ENCODE data around the gene COQ9.

DNA sequence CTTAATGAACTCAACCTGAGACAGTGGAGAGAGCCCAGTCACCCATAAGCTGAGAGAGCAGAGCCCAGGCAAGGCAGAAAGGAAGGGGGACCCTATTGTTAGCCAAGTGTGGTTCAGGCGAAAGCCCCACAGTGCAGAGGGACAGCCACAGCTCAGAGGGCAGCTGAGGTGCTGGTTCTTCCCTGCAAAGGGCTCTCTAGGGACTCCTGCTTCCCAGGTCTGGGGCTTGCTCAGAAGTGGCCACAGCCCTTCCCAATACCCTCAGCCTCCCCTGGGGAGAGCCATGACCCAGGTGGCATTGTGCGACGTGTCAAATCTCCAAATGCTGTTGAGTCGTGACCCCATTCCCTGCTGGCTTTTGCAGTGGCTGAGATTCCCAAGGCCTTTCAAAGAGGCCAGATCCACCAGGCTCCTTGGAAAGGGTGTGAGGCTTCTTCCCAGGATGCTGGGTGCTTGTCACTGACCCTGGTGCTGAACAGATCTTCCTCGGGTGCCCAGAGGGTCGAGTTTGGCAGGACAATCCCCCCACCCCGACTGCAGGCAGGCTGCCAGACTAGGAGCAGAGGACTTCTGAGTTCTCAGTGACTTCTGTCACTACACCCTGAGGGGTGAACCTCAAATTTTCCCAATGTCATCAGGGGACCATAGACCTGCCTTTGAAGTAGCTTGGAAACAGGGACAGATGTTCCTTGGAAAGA lies 45.2 kb upstream of the COQ9 start:
- TF ChIP-seq, protein P1, sequence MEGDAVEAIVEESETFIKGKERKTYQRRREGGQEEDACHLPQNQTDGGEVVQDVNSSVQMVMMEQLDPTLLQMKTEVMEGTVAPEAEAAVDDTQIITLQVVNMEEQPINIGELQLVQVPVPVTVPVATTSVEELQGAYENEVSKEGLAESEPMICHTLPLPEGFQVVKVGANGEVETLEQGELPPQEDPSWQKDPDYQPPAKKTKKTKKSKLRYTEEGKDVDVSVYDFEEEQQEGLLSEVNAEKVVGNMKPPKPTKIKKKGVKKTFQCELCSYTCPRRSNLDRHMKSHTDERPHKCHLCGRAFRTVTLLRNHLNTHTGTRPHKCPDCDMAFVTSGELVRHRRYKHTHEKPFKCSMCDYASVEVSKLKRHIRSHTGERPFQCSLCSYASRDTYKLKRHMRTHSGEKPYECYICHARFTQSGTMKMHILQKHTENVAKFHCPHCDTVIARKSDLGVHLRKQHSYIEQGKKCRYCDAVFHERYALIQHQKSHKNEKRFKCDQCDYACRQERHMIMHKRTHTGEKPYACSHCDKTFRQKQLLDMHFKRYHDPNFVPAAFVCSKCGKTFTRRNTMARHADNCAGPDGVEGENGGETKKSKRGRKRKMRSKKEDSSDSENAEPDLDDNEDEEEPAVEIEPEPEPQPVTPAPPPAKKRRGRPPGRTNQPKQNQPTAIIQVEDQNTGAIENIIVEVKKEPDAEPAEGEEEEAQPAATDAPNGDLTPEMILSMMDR (conservative IDR thresholded peaks at IDR 0.05; ENCODE audit: low read depth in 2 of 2), result no peak
- TF ChIP-seq POLR2AphosphoS5 (IDR thresholded peaks at IDR 0.05; ENCODE audit: low read depth), result no peak
- no peak for TF ChIP-seq EZH2 (IDR thresholded peaks at IDR 0.05; ENCODE audit: low read depth, unreplicated experiment)
- TF ChIP-seq EZH2phosphoT487 (IDR thresholded peaks at IDR 0.05; ENCODE audit: unreplicated experiment), result no peak
- TF ChIP-seq, protein P2, sequence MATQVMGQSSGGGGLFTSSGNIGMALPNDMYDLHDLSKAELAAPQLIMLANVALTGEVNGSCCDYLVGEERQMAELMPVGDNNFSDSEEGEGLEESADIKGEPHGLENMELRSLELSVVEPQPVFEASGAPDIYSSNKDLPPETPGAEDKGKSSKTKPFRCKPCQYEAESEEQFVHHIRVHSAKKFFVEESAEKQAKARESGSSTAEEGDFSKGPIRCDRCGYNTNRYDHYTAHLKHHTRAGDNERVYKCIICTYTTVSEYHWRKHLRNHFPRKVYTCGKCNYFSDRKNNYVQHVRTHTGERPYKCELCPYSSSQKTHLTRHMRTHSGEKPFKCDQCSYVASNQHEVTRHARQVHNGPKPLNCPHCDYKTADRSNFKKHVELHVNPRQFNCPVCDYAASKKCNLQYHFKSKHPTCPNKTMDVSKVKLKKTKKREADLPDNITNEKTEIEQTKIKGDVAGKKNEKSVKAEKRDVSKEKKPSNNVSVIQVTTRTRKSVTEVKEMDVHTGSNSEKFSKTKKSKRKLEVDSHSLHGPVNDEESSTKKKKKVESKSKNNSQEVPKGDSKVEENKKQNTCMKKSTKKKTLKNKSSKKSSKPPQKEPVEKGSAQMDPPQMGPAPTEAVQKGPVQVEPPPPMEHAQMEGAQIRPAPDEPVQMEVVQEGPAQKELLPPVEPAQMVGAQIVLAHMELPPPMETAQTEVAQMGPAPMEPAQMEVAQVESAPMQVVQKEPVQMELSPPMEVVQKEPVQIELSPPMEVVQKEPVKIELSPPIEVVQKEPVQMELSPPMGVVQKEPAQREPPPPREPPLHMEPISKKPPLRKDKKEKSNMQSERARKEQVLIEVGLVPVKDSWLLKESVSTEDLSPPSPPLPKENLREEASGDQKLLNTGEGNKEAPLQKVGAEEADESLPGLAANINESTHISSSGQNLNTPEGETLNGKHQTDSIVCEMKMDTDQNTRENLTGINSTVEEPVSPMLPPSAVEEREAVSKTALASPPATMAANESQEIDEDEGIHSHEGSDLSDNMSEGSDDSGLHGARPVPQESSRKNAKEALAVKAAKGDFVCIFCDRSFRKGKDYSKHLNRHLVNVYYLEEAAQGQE (IDR thresholded peaks at IDR 0.05; ENCODE audit: unreplicated experiment), result peak; percentile 67
- TF ChIP-seq CREB1 (CRISPR knock-in tag; IDR thresholded peaks at IDR 0.05; ENCODE audit: low read depth), result no peak
- TF ChIP-seq, protein P3, sequence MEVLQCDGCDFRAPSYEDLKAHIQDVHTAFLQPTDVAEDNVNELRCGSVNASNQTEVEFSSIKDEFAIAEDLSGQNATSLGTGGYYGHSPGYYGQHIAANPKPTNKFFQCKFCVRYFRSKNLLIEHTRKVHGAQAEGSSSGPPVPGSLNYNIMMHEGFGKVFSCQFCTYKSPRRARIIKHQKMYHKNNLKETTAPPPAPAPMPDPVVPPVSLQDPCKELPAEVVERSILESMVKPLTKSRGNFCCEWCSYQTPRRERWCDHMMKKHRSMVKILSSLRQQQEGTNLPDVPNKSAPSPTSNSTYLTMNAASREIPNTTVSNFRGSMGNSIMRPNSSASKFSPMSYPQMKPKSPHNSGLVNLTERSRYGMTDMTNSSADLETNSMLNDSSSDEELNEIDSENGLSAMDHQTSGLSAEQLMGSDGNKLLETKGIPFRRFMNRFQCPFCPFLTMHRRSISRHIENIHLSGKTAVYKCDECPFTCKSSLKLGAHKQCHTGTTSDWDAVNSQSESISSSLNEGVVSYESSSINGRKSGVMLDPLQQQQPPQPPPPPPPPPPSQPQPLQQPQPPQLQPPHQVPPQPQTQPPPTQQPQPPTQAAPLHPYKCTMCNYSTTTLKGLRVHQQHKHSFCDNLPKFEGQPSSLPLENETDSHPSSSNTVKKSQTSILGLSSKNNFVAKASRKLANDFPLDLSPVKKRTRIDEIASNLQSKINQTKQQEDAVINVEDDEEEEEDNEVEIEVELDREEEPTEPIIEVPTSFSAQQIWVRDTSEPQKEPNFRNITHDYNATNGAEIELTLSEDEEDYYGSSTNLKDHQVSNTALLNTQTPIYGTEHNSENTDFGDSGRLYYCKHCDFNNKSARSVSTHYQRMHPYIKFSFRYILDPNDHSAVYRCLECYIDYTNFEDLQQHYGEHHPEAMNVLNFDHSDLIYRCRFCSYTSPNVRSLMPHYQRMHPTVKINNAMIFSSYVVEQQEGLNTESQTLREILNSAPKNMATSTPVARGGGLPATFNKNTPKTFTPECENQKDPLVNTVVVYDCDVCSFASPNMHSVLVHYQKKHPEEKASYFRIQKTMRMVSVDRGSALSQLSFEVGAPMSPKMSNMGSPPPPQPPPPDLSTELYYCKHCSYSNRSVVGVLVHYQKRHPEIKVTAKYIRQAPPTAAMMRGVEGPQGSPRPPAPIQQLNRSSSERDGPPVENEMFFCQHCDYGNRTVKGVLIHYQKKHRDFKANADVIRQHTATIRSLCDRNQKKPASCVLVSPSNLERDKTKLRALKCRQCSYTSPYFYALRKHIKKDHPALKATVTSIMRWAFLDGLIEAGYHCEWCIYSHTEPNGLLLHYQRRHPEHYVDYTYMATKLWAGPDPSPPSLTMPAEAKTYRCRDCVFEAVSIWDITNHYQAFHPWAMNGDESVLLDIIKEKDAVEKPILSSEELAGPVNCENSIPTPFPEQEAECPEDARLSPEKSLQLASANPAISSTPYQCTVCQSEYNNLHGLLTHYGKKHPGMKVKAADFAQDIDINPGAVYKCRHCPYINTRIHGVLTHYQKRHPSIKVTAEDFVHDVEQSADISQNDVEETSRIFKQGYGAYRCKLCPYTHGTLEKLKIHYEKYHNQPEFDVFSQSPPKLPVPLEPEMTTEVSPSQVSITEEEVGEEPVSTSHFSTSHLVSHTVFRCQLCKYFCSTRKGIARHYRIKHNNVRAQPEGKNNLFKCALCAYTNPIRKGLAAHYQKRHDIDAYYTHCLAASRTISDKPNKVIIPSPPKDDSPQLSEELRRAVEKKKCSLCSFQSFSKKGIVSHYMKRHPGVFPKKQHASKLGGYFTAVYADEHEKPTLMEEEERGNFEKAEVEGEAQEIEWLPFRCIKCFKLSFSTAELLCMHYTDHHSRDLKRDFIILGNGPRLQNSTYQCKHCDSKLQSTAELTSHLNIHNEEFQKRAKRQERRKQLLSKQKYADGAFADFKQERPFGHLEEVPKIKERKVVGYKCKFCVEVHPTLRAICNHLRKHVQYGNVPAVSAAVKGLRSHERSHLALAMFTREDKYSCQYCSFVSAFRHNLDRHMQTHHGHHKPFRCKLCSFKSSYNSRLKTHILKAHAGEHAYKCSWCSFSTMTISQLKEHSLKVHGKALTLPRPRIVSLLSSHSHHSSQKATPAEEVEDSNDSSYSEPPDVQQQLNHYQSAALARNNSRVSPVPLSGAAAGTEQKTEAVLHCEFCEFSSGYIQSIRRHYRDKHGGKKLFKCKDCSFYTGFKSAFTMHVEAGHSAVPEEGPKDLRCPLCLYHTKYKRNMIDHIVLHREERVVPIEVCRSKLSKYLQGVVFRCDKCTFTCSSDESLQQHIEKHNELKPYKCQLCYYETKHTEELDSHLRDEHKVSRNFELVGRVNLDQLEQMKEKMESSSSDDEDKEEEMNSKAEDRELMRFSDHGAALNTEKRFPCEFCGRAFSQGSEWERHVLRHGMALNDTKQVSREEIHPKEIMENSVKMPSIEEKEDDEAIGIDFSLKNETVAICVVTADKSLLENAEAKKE (CRISPR knock-in tag; IDR thresholded peaks at IDR 0.05), result no peak
- no peak for TF ChIP-seq STAT1 (IDR thresholded peaks at IDR 0.05; ENCODE audit: unreplicated experiment)

Measured in GM23338 (cell line).